Measurements from ENCODE around the gene VIT. TPM values are rescaled to one million over a fixed set of nuclear protein-coding genes. Genes with fewer than 3 reads are reported as not detected.
"Not testable (repeated sequence)": the region's sequence is repeated elsewhere in the genome, so short reads cannot be mapped to it uniquely, and the experiment has no call there.

Gene VIT
- polyA plus RNA-seq, 1 donor = 3.4 TPM

DNA sequence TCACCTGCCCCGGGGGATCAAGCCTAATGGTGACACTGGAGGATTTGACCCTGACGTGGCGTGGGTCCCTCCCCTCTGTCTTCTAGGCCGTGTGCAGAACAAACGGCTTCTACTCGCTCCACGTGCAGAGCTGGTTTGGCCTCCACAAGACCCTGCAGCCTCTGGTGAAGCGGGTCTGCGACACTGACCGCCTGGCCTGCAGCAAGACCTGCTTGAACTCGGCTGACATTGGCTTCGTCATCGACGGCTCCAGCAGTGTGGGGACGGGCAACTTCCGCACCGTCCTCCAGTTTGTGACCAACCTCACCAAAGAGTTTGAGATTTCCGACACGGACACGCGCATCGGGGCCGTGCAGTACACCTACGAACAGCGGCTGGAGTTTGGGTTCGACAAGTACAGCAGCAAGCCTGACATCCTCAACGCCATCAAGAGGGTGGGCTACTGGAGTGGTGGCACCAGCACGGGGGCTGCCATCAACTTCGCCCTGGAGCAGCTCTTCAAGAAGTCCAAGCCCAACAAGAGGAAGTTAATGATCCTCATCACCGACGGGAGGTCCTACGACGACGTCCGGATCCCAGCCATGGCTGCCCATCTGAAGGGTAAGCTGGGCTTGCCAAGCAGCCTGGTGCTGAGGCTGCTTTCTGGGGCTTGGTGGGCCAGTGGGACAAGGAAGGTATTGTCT is 112.0 kb downstream of the VIT start:
- no peak for DNase-seq

GRCh38 chr2:36809069-36809445 is 112.5 kb downstream of the VIT start:
- DNase-seq = no peak

- DNase-seq = no peak
These were observed 114.6 kb downstream of the VIT start for GRCh38 chr2:36811071-36811470.

DNA sequence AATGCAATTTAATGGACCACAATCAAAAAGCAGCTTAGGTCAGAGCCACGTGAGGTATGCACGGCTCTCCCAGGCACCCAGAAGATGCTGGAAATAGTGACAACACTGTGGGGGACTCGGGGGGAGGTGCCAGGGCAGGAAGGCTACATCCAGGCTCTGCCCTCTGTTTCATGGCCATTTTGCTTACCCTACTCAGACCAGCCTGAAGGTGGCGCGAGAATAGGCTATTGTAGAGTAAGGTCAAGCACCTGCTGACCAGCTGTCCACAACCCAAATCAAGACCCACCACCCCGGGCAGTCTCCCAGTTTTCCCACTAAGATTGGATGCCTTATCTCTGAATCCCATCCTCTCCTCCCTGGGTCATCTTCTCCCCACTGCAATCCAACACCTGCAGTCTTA is 115.7 kb downstream of the VIT start:
- DNase-seq = no peak

GRCh38 chr2:36818542-36818941 is 122.0 kb downstream of the VIT start:
- no peak for DNase-seq

DNA sequence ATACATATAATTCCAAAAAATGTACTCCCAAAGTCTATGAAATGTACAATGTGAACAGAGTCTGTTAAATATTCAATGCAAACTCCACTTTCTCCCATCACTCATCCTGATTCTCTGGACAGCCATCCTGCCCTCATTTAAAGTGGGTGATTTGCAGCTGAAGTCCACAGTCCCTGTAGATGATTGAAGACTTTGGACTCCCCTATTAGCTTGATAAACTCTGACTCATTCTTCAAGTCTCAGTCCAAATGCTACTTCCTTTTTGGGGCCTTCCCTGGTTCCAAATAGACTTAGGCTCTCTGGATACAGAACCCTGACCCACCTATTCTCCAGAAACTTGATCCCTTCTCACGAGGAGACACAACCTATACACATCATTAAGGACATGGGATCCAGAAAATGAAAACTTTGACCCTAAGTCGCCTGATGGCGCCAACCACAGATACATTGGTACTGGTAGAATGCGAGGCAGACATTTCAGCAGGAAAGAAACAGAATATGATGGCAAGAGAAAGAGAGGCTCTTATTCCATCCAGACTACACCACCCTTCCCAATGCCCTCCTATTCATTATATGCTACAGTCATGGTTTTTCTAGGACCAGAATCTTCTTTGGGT is 122.7 kb downstream of the VIT start:
- no peak for DNase-seq

DNA sequence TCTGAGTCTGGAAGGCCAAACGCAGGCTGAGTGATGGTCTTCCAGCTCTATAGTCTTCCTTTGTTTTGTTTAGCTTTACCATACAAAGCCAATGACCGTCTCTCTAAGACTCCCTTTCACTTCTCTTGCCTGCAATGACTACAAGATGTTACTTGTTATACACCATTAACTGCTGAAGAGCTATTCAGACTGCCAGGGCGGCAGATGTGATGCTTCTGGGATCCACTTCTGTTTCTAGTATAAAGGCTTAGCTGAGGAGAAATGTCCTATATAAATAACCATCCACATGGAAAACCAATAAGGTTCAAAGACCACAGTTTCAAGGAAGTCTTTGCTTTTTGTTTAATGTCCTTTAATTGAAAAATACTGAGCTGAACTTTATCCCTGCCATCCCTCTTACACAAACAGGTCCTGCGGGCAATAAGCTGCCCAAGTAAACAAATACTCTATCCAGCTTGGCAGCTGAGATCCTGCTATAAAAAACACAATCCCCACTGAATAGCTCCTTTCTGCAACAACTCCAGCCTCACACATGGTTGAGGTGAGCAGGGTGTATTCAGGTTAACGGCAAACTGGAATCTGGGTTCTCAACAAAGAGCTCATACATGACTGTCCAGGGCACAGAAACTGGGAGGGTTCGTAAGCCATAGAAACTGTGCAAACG is 124.6 kb downstream of the VIT start:
- DNase-seq = no peak

DNA sequence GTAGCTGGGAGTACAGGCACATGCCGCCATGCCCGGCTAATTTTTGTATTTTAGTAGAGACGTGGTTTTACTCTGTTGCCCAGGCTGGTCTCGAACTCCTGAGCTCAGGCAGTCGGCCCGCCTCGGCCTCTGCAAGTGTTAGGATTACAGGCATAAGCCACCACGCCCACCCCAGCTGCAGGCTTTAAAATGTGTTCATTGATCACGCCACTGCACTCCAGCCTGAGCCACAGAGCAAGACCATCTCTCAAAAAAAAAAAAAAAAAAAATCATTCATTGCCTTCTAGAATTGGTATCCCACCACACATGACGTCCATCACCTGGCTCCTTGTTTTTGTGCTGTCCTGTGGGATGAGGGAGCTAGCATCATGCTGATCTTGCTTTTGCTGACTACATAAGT is 127.4 kb downstream of the VIT start:
- DNase-seq = no peak

GRCh38 chr2:36824273-36824672 is 127.8 kb downstream of the VIT start:
- DNase-seq = no peak

GRCh38 chr2:36824683-36825082 is 128.2 kb downstream of the VIT start:
- not testable (repeated sequence) for DNase-seq

- DNase-seq = no peak
These were observed 134.7 kb downstream of the VIT start for GRCh38 chr2:36831185-36831584.

- DNase-seq = no peak
These were observed 137.7 kb downstream of the VIT start for GRCh38 chr2:36834203-36834602.

DNA sequence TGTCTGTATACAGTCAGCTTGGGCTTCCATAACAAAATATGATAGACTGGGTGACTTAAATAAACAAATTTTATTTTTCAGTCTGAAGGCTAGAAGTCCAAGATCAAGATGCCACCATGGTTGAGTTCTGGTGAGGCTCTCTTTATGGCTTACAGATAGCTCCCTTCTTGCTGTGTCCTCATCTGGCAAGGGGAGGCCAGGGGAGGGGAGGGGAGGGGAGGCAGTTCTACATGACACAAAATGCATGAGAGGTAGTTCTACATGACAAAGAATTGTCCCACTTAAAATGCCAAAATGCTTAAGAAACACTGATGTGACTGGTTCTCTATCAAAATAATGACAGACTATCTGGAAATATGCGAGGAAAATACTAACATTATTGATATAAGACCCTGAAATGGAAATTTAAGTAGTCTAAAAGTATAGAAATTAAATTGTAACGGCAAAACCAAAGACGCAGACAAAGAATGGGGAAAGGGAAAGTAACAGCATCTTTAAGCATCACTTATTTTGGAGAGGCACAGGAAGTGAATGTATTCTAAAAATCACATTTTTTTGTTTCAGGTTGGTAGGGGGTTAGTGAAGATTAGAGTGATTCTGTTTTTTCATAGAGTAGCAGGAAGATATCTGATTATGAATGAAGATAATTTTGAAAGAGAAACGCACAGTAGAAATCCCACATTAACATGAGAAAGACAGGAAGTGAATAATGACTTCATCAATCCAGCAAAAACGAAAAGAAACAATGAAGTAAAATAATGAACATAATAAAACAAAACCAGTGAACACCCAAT is 138.4 kb downstream of the VIT start:
- no peak for DNase-seq

DNA sequence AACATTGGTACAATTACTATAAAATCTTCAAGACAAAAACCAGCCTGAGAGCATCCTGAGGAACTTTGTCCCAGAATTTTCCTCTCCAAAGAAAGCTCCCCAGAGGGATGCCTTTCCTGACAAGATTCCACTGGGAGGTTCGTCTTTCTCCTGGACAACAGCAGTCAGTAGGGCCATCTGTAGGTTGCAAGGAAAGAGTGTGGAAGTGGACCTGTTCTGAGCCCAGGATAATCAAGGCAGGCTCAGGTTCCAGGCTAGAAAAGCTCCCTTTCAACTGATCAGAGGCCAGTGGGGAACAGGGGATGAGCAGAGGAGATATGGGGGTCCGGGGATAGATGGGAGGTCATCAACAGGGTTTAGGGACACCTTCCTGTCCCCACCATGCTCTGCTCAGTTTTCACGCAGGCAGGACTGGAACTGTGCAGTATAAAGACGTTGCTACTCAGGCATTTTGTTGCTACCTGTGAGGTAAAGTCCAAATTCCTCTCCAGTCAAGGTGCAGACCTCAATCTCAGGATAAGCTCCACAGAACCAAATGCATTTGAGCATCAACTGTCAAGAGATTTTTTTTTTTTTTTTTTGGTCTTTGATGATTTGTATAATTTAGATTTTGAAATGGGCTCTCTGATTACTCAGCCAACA is 143.6 kb downstream of the VIT start:
- no peak for DNase-seq

GRCh38 chr2:36843838-36844237 is 147.3 kb downstream of the VIT start:
- no peak for DNase-seq

- DNase-seq = no peak
These were observed 152.8 kb downstream of the VIT start for GRCh38 chr2:36849265-36849664.

GRCh38 chr2:36854241-36854640 is 157.7 kb downstream of the VIT start:
- DNase-seq = no peak

GRCh38 chr2:36855429-36855828 is 158.9 kb downstream of the VIT start:
- no peak for DNase-seq

- no peak for DNase-seq
These were observed 161.2 kb downstream of the VIT start for GRCh38 chr2:36857713-36858112.

DNA sequence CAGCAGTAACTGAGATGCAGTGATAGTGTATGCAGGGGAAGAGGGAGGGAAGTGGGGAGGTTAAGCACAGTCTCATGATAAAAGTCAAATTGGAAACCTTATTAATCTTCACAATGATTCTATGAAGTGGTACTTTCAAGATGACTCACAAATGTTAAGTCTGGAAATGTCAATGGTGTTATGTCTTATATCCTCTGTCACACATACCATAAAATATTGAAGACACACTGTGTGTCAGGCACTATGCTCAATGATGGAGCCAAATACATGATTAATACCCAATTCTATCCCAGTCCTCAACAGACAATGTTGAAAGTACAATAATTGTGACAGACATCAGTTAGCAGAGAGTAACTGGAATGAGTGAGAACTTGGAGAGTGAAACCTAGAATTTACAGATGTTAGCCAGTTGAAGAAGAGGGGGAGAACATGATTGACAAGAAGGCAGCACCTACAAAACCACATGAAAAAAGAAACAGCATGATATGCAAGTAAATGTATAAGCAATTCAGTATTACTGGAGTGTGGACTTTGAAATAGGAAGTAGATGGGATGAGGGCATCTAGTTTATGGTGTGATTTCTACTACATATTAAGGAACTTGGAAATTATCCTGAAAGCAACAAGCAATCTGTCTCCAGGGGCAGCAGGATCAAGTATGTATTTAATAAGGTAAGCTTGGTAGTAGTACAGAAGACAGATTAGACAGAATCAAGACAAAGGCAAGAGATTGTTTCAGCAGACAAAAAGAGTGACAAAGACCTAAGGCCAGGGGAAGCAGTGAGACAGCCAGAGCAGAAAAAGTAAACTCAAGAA is 162.3 kb downstream of the VIT start:
- DNase-seq = no peak

DNA sequence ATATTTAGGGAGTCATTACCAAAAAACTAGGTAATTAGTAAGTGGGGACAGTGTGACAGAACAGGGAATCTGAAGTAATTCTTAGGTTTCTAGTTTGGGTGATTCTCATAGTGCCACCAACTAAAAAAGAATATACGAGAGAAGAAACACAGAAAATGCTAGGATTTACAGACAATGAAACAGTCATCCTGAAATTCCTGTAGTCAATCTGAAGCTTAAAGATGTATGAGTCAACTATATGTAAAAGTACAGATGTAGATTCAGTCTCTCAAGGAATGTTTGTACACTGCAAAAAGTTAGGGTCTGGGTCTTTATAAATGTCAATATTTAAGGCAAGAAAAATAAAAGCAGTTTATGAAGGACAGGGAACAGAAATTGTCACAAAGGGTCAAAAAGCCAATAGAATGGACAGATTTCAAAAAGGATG is 162.9 kb downstream of the VIT start:
- no peak for DNase-seq

DNA sequence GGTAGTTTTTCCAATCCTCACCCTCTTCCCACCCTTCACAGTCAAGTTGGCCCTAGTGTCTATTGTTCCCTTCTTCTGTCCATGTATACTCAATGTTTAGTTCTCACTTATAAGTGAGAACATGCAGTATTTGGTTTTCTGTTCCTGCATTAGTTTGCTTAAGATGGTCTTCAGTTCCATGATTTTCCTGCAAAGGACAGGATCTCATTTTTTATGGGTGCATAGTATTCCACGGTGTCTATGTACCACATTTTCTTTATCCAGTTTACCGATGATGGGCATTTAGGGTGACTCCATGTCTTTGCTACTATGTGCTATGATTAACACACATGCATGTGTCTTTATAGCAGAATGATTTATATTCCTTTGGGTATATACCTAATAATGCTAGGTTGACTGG is 165.4 kb downstream of the VIT start:
- no peak for DNase-seq
